Muscle of leg (tissue), 11 donors: Measurements from ENCODE around the gene ENTR1. TPM values are rescaled to one million over a fixed set of nuclear protein-coding genes. Genes with fewer than 3 reads are reported as not detected.

Source experiments
- DNase-seq: peaks from one replicate; pipeline ENCODE4 v3.0.0; 2013
- H3K27ac ChIP-seq: one replicate; pipeline ENCODE4 v1.5.1; 2013; ENCODE audit warnings: mild to moderate bottlenecking, low read length, control low read depth
- H3K27me3 ChIP-seq: one replicate; pipeline ENCODE4 v1.6.1; 2013; ENCODE audit warnings: low read length; ENCODE audit not compliant: control insufficient read depth, insufficient read depth
- H3K36me3 ChIP-seq: one replicate; pipeline ENCODE4 v1.6.1; 2013; ENCODE audit warnings: low read length; ENCODE audit not compliant: control insufficient read depth, insufficient read depth
- H3K4me1 ChIP-seq: one replicate; pipeline ENCODE4 v1.6.1; 2013; ENCODE audit warnings: low read length; ENCODE audit not compliant: control insufficient read depth, insufficient read depth
- H3K4me3 ChIP-seq: one replicate; pipeline ENCODE4 v1.5.1; 2013; ENCODE audit warnings: low read length, control low read depth
- H3K9me3 ChIP-seq: replicated peaks from 2 replicates; pipeline ENCODE4 v1.6.1; 2013; ENCODE audit warnings: low read depth, low read length; ENCODE audit not compliant: control insufficient read depth
- WGBS: methylation state at CpG from one replicate; pipeline ENCODE4 v1.1.5; 2013; ENCODE audit warnings: missing lambda C conversion rate; ENCODE audit not compliant: insufficient coverage; 5-methylcytosine and 5-hydroxymethylcytosine counted together
- polyA plus RNA-seq, 8 donors: library from polyadenylated mRNA; unstranded; fragments of 120-200 nt; gene quantifications; one replicate each; pipeline versions ENCODE4 v1.2.1 to v1.2.3, GENCODE V29; 2013; ENCODE audit warnings: inconsistent platforms in 1 of 8, low replicate concordance in 1 of 8; ENCODE audit not compliant: insufficient read length in 8 of 8, insufficient read depth in 1 of 8
- total RNA-seq: library from RNA; stranded (reverse); fragments of 120-200 nt; gene quantifications from one replicate; pipeline ENCODE4 v1.2.4, GENCODE V29; 2013

The ENTR1 gene
- total and polyA plus RNA-seq, 9 donors: 20.9 to 35.0 (median 32.2) TPM

DNA sequence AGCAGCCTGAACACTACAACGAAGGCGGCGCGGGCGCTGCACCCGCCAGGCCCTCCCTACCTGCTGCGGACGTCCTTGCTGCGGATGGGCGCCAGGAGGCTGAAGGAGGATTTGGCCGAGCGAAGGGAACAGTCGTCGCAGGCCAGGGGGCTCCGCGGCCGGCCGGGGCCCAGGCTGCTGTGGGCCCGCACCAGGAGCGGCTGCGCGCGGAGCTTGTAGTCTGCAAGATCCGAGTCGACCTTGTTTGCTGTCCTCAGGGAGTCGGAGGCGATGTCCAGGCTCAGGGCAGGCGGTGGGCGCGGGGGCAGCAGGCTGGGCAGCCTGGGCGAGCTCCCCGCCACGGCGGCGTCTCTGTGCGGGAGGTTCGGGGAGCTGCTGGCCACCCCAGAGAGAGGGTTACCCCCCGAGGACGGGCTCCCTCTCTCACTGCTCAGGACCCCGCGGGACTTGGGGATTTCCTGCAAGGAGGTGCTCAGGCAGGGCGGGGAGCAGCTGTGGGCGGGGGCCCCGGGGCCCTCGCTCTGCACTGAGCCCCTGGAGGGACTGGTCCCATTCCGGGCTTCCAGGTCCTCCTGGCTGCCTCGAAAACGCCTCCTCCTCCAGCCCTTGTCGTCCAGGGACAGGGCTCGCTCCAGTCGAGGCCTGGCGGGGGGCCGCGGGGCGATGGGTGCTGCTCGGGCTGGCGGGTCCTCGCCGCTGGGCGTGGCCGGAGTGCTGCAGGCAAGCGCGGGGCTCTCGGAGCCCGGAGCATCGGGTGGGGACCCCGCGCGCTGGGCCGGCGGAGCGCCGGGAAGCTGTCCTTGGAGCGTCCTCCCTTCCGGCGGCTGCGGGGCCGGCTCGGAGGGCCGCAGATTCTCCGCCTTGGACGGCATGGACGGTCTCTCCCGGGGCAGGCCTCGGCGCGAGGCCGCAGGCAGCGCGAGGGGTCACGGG lies 28.4 kb upstream of the ENTR1 start:
- peaks cover 54% of the 10 kb centered on the region for H3K36me3 ChIP-seq
- peak overlapping the region; percentile 76 for H3K4me3 ChIP-seq
- no peaks in the 10 kb centered on the region for H3K9me3 ChIP-seq
- H3K4me1 ChIP-seq: peaks cover 24% of the 10 kb centered on the region
- no peaks in the 10 kb centered on the region for H3K27me3 ChIP-seq
- WGBS: 1% methylated on average over 91 of the region's 91 CpGs
- peak; percentile 28 for DNase-seq
- H3K27ac ChIP-seq: no peak overlapping the region

DNA sequence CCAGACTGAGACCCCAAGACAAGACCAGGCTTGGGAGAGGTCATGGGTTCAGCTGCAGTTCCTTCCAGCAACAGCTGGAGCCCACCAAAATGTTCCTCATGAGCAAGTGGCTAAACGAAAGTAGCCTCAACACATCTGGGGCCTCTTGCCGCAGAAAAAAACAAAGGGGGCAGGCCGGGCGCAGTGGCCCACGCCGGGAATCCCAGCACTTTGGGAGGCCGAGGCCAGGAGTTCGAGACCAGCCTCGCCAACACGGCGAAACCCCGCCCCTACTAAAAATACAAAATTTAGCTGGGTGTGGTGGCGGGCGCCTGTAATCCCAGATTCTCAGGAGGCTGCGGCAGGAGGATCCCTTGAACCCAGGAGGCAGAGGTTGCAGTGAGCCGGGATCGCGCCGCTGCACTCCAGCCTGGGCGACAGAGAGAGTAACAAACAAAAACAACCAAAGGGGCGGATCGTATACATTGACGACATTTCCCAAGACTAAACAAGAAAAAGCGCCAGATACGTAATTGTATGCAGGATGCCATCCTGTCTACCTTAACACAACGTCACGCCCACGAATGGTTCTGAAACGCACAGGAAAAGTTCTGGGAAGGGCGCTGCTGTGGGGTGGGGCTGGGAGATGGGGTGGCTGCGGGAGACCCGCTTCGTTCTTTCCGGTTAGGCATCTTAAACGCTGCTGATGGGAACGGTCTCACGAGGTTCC lies 27.6 kb upstream of the ENTR1 start:
- Histone ChIP-seq H3K36me3 (peaks cover 53% of the 10 kb centered on the region), H3K27ac (no peak overlapping the region), H3K4me3 (peak overlapping the region; percentile 76), H3K4me1 (peaks cover 24% of the 10 kb centered on the region), H3K9me3 (no peaks in the 10 kb centered on the region), H3K27me3 (no peaks in the 10 kb centered on the region)
- peak; percentile 36 for DNase-seq
- WGBS: 29% methylated on average over 20 of the region's 37 CpGs

DNA sequence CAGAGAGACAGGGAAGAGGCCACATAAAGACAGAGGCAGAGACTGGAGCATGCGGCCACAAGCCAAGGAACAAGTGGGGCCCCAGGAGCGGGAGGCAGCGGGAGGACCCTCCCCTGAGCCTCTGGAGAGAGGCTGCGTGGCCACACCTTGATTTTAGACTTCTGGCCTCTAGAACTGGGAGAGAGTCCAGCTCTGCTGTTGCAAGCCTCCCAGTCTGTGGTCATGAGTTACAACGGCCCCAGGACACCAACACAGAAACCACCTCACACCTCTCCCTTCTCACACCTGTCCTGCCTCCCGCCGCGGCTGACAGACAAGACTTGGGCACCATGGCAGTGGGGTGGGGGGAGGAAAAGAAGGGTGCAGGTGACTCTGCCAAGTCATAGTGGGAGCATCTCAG lies 27.0 kb upstream of the ENTR1 start:
- WGBS: 8% methylated on average over 2 of the region's 8 CpGs
- H3K4me3 ChIP-seq: no peak overlapping the region
- no peaks in the 10 kb centered on the region for H3K9me3 ChIP-seq
- no peak overlapping the region for H3K27ac ChIP-seq
- H3K4me1 ChIP-seq: peaks cover 24% of the 10 kb centered on the region
- peaks cover 52% of the 10 kb centered on the region for H3K36me3 ChIP-seq
- peak; percentile 79 for DNase-seq
- no peaks in the 10 kb centered on the region for H3K27me3 ChIP-seq

DNA sequence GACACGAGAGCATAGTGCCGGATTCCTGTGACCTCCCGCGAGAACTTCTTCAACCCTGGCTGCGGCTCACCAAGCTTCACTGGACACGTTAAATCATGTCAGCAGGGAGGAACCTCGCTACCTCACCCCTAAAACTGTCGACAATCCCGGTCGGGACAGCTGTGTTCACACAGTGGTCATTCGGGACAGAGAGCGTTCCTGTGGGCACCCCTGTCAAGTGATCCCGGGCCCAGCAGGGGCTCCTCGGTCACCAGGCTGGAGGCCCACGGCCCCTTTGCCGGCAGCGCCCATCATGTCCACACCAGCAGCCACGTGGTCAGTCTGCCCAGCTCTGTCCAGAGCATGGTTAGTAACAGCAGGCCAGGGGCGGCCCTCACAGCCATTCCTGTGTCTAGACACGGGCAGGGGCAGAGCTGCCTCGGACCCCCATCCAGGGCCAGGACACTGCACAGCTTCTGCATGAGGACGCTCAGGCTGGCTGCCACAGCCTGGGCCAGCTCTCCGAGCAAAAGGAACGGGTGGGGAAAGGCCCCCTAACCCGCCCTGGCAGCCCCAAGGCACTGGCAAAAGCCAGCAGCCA lies 25.7 kb upstream of the ENTR1 start:
- H3K27me3 ChIP-seq: no peaks in the 10 kb centered on the region
- H3K27ac ChIP-seq: no peak overlapping the region
- DNase-seq: no peak
- WGBS: 76% methylated on average over 25 of the region's 25 CpGs
- no peaks in the 10 kb centered on the region for H3K9me3 ChIP-seq
- H3K36me3 ChIP-seq: peaks cover 46% of the 10 kb centered on the region
- no peak overlapping the region for H3K4me3 ChIP-seq
- peaks cover 24% of the 10 kb centered on the region for H3K4me1 ChIP-seq

DNA sequence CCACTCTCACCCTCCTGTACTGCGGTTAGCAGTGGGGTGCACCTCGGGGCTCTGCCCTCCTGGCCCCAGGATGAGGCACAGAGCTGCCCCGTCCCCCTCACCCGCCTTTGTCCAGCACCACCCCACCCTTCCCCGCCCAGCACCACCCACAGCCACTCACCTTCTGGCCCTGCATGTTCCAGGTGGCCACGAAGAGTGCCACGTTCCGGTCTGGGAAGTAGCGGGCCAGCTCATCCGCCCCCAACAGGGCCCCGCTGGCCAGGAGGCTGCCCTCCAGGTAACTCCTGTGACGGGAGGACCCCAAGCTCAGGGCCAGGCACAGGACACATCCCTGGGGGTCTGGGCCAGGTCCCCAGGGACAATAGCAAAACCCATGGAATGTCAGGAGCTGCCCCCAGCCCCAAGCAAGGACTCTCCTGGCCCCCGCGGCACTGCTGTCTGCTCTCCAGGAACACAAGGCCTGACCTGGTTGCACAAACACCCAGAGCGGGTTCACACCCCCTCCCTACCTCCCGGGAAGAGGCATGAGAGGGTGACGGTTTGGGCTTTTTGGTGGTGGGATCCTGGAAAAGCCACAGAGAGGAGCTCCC lies 24.3 kb upstream of the ENTR1 start:
- WGBS: 83% methylated on average over 12 of the region's 17 CpGs
- no peak overlapping the region for H3K27ac ChIP-seq

DNA sequence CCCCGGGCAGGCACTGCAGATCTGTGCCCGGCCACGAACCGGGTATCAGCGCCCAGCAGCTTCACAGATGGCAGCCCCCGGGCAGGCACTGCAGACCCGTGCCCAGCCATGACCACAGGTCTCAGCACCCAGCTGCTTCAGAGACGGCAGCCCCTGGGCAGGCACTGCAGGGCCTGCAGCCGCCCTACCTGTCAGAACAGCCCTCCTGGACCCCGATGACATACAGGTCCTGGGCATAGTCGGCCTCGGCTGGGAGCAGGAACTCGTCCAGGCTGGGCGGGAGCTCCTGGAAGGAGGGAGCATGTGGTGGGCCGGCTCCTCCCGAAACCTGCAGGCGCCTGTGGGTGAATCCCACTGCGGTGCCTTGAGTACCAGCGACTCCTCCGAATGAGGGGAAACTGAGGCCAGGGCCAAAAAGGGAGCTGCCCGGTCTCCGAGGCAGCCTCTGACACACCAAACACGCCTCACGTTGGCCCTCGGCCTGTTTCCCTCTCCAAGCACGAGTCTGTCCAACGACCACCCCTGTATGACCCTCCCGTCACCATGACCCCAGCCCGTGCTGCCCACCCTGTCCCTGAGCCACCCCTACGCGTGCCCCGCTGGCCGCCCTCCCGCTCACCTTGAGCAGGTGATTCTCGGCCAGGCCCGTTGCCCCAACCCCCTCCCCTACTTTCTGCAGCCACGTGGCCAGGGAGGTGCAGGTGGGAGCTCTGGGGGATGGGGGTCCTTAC lies 23.6 kb upstream of the ENTR1 start:
- no peaks in the 10 kb centered on the region for H3K27me3 ChIP-seq
- no peaks in the 10 kb centered on the region for H3K9me3 ChIP-seq
- peaks cover 57% of the 10 kb centered on the region for H3K36me3 ChIP-seq
- no peak overlapping the region for H3K27ac ChIP-seq
- no peak for DNase-seq
- no peak overlapping the region for H3K4me3 ChIP-seq
- H3K4me1 ChIP-seq: peaks cover 19% of the 10 kb centered on the region
- 90% methylated on average over 30 of the region's 37 CpGs for WGBS

More for the DNA sequence above, 24.3 kb upstream of the ENTR1 start:
- no peaks in the 10 kb centered on the region for H3K9me3 ChIP-seq
- no peak for DNase-seq
- H3K4me1 ChIP-seq: peaks cover 19% of the 10 kb centered on the region
- peaks cover 51% of the 10 kb centered on the region for H3K36me3 ChIP-seq
- H3K27me3 ChIP-seq: no peaks in the 10 kb centered on the region
- no peak overlapping the region for H3K4me3 ChIP-seq

DNA sequence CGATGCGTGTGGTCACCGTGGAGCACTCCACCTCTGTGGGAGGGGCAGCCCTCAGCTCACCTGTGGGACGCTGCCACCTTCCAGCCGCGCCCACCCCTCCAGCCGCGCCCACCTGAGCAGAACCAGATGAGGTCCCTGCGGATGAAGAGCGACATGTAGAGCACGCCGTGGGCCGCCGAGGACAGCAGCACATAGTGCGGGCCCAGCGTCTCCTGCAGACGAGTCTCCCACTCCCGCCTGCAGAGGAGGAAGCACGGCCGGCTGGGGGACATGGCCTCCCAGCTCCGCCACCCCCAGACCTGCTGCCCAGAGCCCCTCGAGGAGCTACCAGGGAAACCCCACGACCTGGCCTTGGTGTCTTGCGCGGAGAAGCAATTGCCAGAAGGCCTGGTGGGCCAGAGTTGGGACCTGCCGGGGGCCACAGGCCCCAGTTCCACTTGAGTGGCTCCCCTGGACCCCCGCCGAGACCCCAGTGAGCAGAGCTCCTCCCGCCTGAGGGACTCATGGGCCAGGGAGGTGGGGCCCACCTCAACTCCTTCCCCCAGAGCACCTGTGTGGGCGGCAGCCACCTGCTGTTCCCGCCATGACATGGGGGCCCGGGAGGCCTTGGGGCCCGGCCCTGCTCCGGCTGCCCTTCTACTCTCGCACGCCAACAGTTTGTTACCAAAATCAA lies 22.8 kb upstream of the ENTR1 start:
- Histone ChIP-seq H3K9me3 (no peaks in the 10 kb centered on the region), H3K36me3 (peaks cover 63% of the 10 kb centered on the region), H3K27ac (no peak overlapping the region), H3K4me1 (peaks cover 16% of the 10 kb centered on the region), H3K27me3 (no peaks in the 10 kb centered on the region), H3K4me3 (no peak overlapping the region)
- WGBS: 88% methylated on average over 35 of the region's 36 CpGs
- no peak for DNase-seq

DNA sequence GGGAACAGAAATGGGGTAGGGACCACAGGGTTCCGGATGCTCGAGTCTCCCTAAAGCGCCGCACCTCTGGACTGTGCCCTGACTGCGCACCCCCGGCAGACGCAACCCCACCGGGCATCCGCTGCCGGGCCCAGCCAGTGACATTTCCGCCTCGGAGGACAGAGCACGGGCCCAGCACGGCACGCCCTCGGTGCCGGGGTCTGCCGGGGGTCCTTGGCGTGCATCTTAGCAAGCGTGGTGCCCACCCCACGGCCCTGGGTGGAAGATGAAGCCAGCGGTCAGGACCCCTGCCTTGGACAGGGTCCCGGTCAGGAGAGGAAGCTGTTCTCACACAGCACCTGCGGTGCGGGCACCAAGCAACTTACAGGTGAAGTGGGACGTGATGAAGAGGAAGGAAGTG lies 22.2 kb upstream of the ENTR1 start:
- no peaks in the 10 kb centered on the region for H3K27me3 ChIP-seq
- H3K36me3 ChIP-seq: peaks cover 63% of the 10 kb centered on the region
- H3K27ac ChIP-seq: no peak overlapping the region
- no peaks in the 10 kb centered on the region for H3K9me3 ChIP-seq
- no peak overlapping the region for H3K4me3 ChIP-seq
- WGBS: 90% methylated on average over 24 of the region's 26 CpGs
- H3K4me1 ChIP-seq: peaks cover 10% of the 10 kb centered on the region
- no peak for DNase-seq

DNA sequence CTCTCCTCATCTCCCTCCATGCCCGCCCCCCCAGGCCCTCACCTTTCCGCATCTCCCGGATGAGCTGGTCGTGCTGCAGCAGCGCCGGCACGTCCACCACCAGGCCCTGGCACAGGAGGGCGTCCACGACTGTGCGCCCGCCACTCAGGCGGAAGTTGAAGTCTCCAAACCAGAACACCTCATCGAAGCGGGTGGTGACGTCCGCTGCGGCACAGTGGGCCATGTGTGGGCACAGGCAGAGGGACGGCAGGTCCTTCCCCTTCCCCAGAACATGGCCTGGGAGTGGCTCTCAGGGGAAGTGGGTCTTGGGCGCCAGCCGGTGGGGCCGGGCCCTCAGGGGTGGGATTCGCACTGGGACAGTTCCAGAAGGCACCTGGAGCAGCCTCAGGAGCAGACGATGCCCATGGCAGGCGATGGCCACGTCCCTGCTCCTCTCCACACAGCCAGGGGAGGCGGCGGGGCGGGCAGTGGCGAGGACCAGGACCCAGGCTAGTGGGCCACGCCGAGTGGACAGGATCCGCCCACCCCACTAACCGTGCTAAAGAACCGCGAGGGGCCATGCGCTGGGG lies 21.5 kb upstream of the ENTR1 start:
- H3K27ac ChIP-seq: no peak overlapping the region
- no peak for DNase-seq
- H3K36me3 ChIP-seq: peaks cover 60% of the 10 kb centered on the region
- peaks cover 3% of the 10 kb centered on the region for H3K4me1 ChIP-seq
- no peak overlapping the region for H3K4me3 ChIP-seq
- H3K9me3 ChIP-seq: no peaks in the 10 kb centered on the region
- WGBS: 92% methylated on average over 28 of the region's 36 CpGs
- H3K27me3 ChIP-seq: no peaks in the 10 kb centered on the region
